K562 (cell line): ENCODE results near the gene HKDC1. TPM values are rescaled to one million over a fixed set of nuclear protein-coding genes. Genes with fewer than 3 reads are reported as not detected.
A peak's percentile ranks its signal among the peaks of the same experiment; 100 is the strongest.

Experiments
- ADNP ChIP-seq: fragments of 200-800 bp; sonication (Bioruptor generic); IDR thresholded peaks from 2 replicates; pipeline ENCODE4 v1.6.1; 2016; ENCODE audit warnings: missing genetic modification characterization, missing compliant biosample characterization
- CHD4 ChIP-seq: fragments of 200-600 bp; sonication (generic); IDR thresholded peaks from 3 replicates; pipeline ENCODE4 v1.6.1; 2012; ENCODE audit warnings: low read depth, mild to moderate bottlenecking, mixed read lengths, low read length, inconsistent platforms; ENCODE audit not compliant: insufficient read depth, insufficient replicate concordance, poor library complexity, severe bottlenecking
- CREB1 ChIP-seq, 2 experiments: sonication (generic) in 1 of 2; formaldehyde crosslinking in 1 of 2; IDR thresholded peaks; 2 replicates each; pipeline versions ENCODE4 v1.6.1 to v1.8.0; 2012 to 2022; ENCODE audit warnings: inconsistent platforms in 1 of 2, mild to moderate bottlenecking in 1 of 2, missing genetic modification reagents in 1 of 2, moderate library complexity in 1 of 2
- CREB5 ChIP-seq: fragments of 250-450 bp; sonication (Bioruptor Pico); IDR thresholded peaks from 2 replicates; pipeline ENCODE4 v1.5.0; 2020; ENCODE audit warnings: mild to moderate bottlenecking
- HEY1 ChIP-seq: fragments of 250-450 bp; sonication (Bioruptor Pico); IDR thresholded peaks from 2 replicates; pipeline ENCODE4 v1.5.0; 2020; ENCODE audit warnings: mild to moderate bottlenecking, moderate library complexity, borderline replicate concordance
- HLTF ChIP-seq: fragments of 450-650 bp; IDR thresholded peaks from 2 replicates; pipeline ENCODE4 v1.6.1; 2016
- IRF1 ChIP-seq: sonication (generic); formaldehyde crosslinking; IDR thresholded peaks from 2 replicates; pipeline ENCODE4 v1.8.0; 2022; ENCODE audit warnings: missing genetic modification reagents, mild to moderate bottlenecking, borderline replicate concordance
- KDM5B ChIP-seq: fragments of 200-600 bp; sonication (generic); IDR thresholded peaks from 2 replicates; pipeline ENCODE4 v1.6.1; 2012; ENCODE audit warnings: low read depth, mild to moderate bottlenecking, moderate library complexity, low read length, control low read depth, inconsistent platforms; ENCODE audit not compliant: insufficient replicate concordance
- MAX ChIP-seq: sonication (generic); formaldehyde crosslinking; IDR thresholded peaks from 2 replicates; pipeline ENCODE4 v1.9.0; 2022; ENCODE audit warnings: mild to moderate bottlenecking, missing genetic modification reagents
- PRPF4 ChIP-seq: fragments of 200-400 bp; formaldehyde crosslinking; IDR thresholded peaks from one replicate; pipeline ENCODE4 v1.6.1; 2017; ENCODE audit warnings: low read length, low read depth, mild to moderate bottlenecking; ENCODE audit not compliant: insufficient read depth, poor library complexity, severe bottlenecking
- RBFOX2 ChIP-seq: fragments of 200-400 bp; formaldehyde crosslinking; IDR thresholded peaks from 2 replicates; pipeline ENCODE4 v1.6.1; 2017; ENCODE audit warnings: low read depth, mild to moderate bottlenecking, low read length, moderate library complexity
- SMAD4 ChIP-seq: fragments of 250-450 bp; sonication (Bioruptor Pico); conservative IDR thresholded peaks from 2 replicates; pipeline ENCODE4 v1.8.0; 2021; ENCODE audit warnings: inconsistent platforms, mild to moderate bottlenecking, moderate library complexity
- THRB ChIP-seq: fragments of 450-650 bp; formaldehyde crosslinking; conservative IDR thresholded peaks from 2 replicates; pipeline ENCODE4 v1.4.0; 2022; ENCODE audit warnings: mild to moderate bottlenecking, missing genetic modification characterization
- ZNF24 ChIP-seq: fragments of 450-650 bp; IDR thresholded peaks from 2 replicates; pipeline ENCODE4 v1.6.1; 2016
- ZNF311 ChIP-seq: fragments of 250-450 bp; sonication (Bioruptor Pico); IDR thresholded peaks from 2 replicates; pipeline ENCODE4 v1.4.0; 2020; ENCODE audit warnings: mild to moderate bottlenecking, moderate library complexity
- ZNF551 ChIP-seq: fragments of 250-450 bp; sonication (Bioruptor Pico); IDR thresholded peaks from 2 replicates; pipeline ENCODE4 v1.5.0; 2021; ENCODE audit warnings: mild to moderate bottlenecking, moderate library complexity
- ZNF740 ChIP-seq, 3 experiments: fragments of 200-800 bp in 1 of 3; sonication (Bioruptor generic) in 1 of 3; sonication (generic) in 1 of 3; formaldehyde crosslinking in 1 of 3; IDR thresholded peaks; 2 replicates each; pipeline versions ENCODE4 v1.6.1 to v1.8.0; 2016 to 2022; ENCODE audit warnings: mild to moderate bottlenecking in 2 of 3, missing compliant biosample characterization in 2 of 3, missing genetic modification characterization in 2 of 3, missing genetic modification reagents in 1 of 3
- ZNF764 ChIP-seq: fragments of 250-450 bp; sonication (Bioruptor Pico); IDR thresholded peaks from 2 replicates; pipeline ENCODE4 v1.4.0; 2020; ENCODE audit warnings: low read depth, mild to moderate bottlenecking, moderate library complexity
- polyA plus RNA-seq, 8 experiments: library from polyadenylated mRNA; depleted of rRNA in 4 of 8; stranded (reverse) in 5 of 8; unstranded in 3 of 8; fragments of >200 nt; fragmentation: Nextera tagmentation in 2 of 8; fragmentation: Illumina TruSeq in 1 of 8; extraction: Ambion mirVana in 2 of 8; extraction: Trizol in 1 of 8; gene quantifications; 2 replicates each; pipeline versions ENCODE4 v1.2.1 to v1.2.3, GENCODE V29; 2011 to 2014; ENCODE audit warnings: inconsistent platforms in 1 of 8, missing spikeins in 1 of 8
- total RNA-seq, 7 experiments: library from RNA; depleted of rRNA in 6 of 7; stranded (reverse); fragments of >200 nt in 6 of 7; fragmentation: Illumina TruSeq in 2 of 7; extraction: Trizol in 2 of 7; gene quantifications; 2 replicates each; pipeline versions ENCODE4 v1.2.1 to v1.2.3, GENCODE V29; 2011 to 2021; ENCODE audit warnings: low replicate concordance in 1 of 7

The HKDC1 gene
- total and polyA plus RNA-seq, 9 of the 15 experiments (the other 6 are each of a cell fraction or from before 2014, with no cell fraction given): 0.04 to 0.22 (median 0.11) TPM; not detected in 5

GRCh38 chr10:69315610-69316312 is 95.6 kb downstream of the HKDC1 start (continued):
- TF ChIP-seq PRPF4 (no peak), IRF1 (CRISPR knock-in tag) (no peak), ZNF740 (CRISPR knock-in tag; IDR thresholded peaks at IDR 0.05) (peak; percentile 79), ZNF740 (tag; IDR thresholded peaks at IDR 0.05) (peak; percentile 27 to 42; a peak in 1 of 4 replicates), CHD4 (no peak), ZNF551 (CRISPR knock-in tag) (no peak), ZNF24 (peak; percentile 51), THRB (CRISPR knock-in tag) (peak; percentile 97), HLTF (peak; percentile 93), ADNP (no peak), CREB1 (IDR thresholded peaks at IDR 0.05) (peak; percentile 69), CREB1 (CRISPR knock-in tag; IDR thresholded peaks at IDR 0.05) (0 out of 2 replicates have a peak, but pooled peaks have one; percentile 63), RBFOX2 (peak; percentile 91), MAX (CRISPR knock-in tag) (peak; percentile 23; the same call in 1 of the 2 replicates), ZNF764 (CRISPR knock-in tag) (peak; percentile 15; the same call in 1 of the 2 replicates), SMAD4 (peak; percentile 87), ZNF311 (CRISPR knock-in tag) (peak; percentile 45; the same call in 1 of the 2 replicates), HEY1 (CRISPR knock-in tag) (no peak), CREB5 (CRISPR knock-in tag) (peak; percentile 39; the same call in 1 of the 2 replicates), KDM5B (peak; percentile 82)
